Right lung (tissue), 5 donors: Measurements from ENCODE around the gene SYVN1. TPM values are rescaled to one million over a fixed set of nuclear protein-coding genes. Genes with fewer than 3 reads are reported as not detected.

Experiments used
- DNase-seq, 2 donors: peaks; one replicate each; pipeline ENCODE4 v3.0.0-alpha.2; 2013
- polyA plus RNA-seq, 5 donors: library from polyadenylated mRNA; unstranded; fragments of 120-200 nt; gene quantifications; one replicate each; pipeline versions ENCODE4 v1.2.1 to v1.2.3, GENCODE V29; 2013; ENCODE audit warnings: inconsistent platforms in 1 of 5, low replicate concordance in 1 of 5; ENCODE audit not compliant: insufficient read length in 5 of 5, insufficient read depth in 1 of 5

Gene SYVN1
- polyA plus RNA-seq, 5 donors = 39.1 to 50.0 (median 49.1) TPM

- no peak for DNase-seq
These were observed 20.5 kb downstream of the SYVN1 start for GRCh38 chr11:65113839-65114238.

- DNase-seq = no peak
These were observed 21.0 kb downstream of the SYVN1 start for GRCh38 chr11:65113361-65113756.

GRCh38 chr11:65112546-65113360 lies 21.6 kb downstream of the SYVN1 start:
- DNase-seq = no peak

GRCh38 chr11:65111744-65112545 lies 22.4 kb downstream of the SYVN1 start, which contains the start of gene TM7SF2:
TM7SF2 (plus strand) TSS chr11:65111872; CDS start chr11:65112016, 144 bp downstream.
- peak; percentile 79 to 82 for DNase-seq

- no peak for DNase-seq
These were observed 23.1 kb downstream of the SYVN1 start for GRCh38 chr11:65111159-65111743.

- peak; percentile 66 to 77 for DNase-seq
These were observed 23.9 kb downstream of the SYVN1 start for GRCh38 chr11:65110354-65110861.

GRCh38 chr11:65109231-65110198 lies 24.8 kb downstream of the SYVN1 start:
- no peak for DNase-seq

- no peak for DNase-seq
These were observed 25.7 kb downstream of the SYVN1 start for GRCh38 chr11:65108469-65109123.

- no peak for DNase-seq
These were observed 26.4 kb downstream of the SYVN1 start for GRCh38 chr11:65107751-65108468.

- DNase-seq = no peak
These were observed 27.2 kb downstream of the SYVN1 start for GRCh38 chr11:65107078-65107477.

- no peak for DNase-seq
These were observed 29.7 kb downstream of the SYVN1 start for GRCh38 chr11:65104628-65105027.

- DNase-seq = no peak
These were observed 30.8 kb downstream of the SYVN1 start for GRCh38 chr11:65103476-65103875.

GRCh38 chr11:65102142-65103095 lies 31.9 kb downstream of the SYVN1 start:
- no peak for DNase-seq

- DNase-seq = no peak
These were observed 33.5 kb downstream of the SYVN1 start for GRCh38 chr11:65100674-65101350.

- no peak for DNase-seq
These were observed 37.4 kb downstream of the SYVN1 start for GRCh38 chr11:65096926-65097325.

- DNase-seq = peak; percentile 83
These were observed 38.1 kb downstream of the SYVN1 start, which contains the start of gene VPS51 for GRCh38 chr11:65095974-65096806. VPS51 (plus strand) TSS chr11:65096214; CDS start chr11:65096251, 37 bp downstream.

- no peak for DNase-seq
These were observed 38.9 kb downstream of the SYVN1 start for GRCh38 chr11:65095427-65095826.
